ENCODE measurements around the gene HECTD4. TPM values are rescaled to one million over a fixed set of nuclear protein-coding genes. Genes with fewer than 3 reads are reported as not detected.

HECTD4 gene
- total RNA-seq, 1 donor from 2014 or later = 12.9 TPM

DNA sequence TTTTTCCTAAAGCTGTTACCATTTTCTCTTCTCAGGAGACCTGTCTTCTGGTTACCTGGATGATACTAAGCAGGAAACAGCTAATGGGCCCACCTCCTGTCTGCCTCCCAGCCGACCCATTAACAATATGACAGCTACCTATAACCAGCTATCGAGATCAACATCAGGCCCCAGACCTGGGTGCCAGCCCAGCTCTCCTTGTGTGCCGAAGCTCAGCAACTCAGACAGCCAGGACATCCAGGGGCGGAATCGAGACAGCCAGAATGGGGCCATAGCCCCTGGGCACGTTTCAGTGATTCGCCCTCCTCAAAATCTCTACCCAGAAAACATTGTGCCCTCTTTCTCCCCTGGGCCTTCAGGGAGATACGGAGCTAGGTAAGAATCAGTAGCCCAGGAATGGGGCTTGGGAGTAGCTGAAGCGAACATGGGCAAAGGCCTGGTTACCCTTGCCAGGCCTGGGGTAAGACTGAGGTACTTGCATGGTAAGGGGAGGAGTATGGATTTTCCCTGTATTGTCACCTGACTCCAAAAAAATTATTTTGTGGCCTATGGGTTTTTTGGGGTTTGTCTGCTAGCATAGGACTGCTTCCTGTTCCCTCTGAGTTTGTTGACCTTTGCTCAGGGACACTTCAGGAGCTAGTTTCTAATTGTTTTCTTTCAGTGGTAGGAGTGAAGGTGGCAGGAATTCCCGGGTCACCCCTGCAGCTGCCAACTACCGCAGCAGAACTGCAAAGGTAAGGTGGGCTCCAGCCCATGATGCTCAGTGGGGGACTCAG, 230.3 kb downstream of the HECTD4 start:
- no peak for FAIRE-seq
- no peak for TF ChIP-seq CTCF (IDR thresholded peaks at IDR 0.05; ENCODE audit: insufficient read depth, low read length, severe bottlenecking)
- H3K36me3 ChIP-seq (ENCODE audit: control insufficient read depth, insufficient read depth, low read length) = peaks cover 13% of the 10 kb centered on the region

DNA sequence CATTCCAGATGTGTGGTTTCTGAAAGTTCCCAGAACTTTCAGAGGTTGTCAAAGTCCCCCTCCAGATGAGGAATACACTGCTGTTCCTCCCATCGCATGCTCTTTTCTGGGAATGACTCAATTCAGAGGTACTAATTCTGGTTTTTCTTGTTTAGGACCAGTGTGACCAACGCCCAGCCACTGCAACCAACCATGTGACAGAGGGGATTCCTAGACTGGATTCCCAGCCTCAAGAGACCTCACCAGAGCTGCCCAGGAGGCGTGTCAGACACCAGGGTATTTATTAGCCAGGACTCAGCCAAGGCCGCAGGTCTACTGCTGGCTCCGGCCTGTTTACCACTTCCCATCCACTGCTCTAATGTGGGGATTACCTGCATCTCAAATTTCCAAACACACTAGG, 232.6 kb downstream of the HECTD4 start:
- H3K36me3 ChIP-seq (ENCODE audit: control insufficient read depth, insufficient read depth, low read length) = peaks cover 14% of the 10 kb centered on the region
- H3K4me3 ChIP-seq (ENCODE audit: low read depth, low read length) = no peak overlapping the region
- DNase-seq (ENCODE audit: low read depth) (peak; percentile 84), FAIRE-seq (no peak)
- no peaks in the 10 kb centered on the region for H3K27me3 ChIP-seq (ENCODE audit: control insufficient read depth, insufficient read depth, low read length)
- TF ChIP-seq CTCF (IDR thresholded peaks at IDR 0.05; ENCODE audit: insufficient read depth, low read length, severe bottlenecking) = no peak

More for the DNA sequence above, 230.3 kb downstream of the HECTD4 start:
- DNase-seq (ENCODE audit: low read depth) = no peak
- Histone ChIP-seq H3K27me3 (ENCODE audit: control insufficient read depth, insufficient read depth, low read length) (no peaks in the 10 kb centered on the region), H3K4me3 (ENCODE audit: low read depth, low read length) (no peak overlapping the region)

DNA sequence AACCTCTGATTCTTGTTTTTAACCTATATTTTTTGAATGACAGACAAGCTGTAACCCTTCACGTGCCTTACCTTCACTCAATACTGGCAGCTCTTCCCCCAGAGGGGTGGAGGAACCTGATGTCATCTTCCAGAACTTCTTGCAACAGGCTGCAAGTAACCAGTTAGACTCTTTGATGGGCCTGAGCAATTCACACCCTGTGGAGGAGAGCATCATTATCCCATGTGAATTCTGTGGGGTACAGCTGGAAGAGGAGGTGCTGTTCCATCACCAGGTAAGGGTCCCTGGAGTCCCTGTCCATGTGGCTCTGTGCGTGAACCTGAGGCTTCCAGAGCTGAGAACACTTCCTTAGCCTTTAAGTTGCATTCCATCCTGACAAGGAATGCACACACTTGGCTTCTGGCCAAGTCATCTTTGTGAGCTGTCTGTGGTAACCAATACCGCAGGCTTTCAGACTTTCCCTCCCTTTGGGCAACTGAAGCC, 234.2 kb downstream of the HECTD4 start:
- DNase-seq (ENCODE audit: low read depth) = peak; percentile 55
- TF ChIP-seq CTCF (IDR thresholded peaks at IDR 0.05; ENCODE audit: insufficient read depth, low read length, severe bottlenecking) = no peak
- H3K36me3 ChIP-seq (ENCODE audit: control insufficient read depth, insufficient read depth, low read length) = peaks cover 15% of the 10 kb centered on the region
- FAIRE-seq = peak; percentile 50
- no peaks in the 10 kb centered on the region for H3K27me3 ChIP-seq (ENCODE audit: control insufficient read depth, insufficient read depth, low read length)
- H3K4me3 ChIP-seq (ENCODE audit: low read depth, low read length) = no peak overlapping the region

GRCh38 chr12:112146123-112146522, 236.1 kb downstream of the HECTD4 start:
- H3K36me3 ChIP-seq (ENCODE audit: control insufficient read depth, insufficient read depth, low read length) = peaks cover 8% of the 10 kb centered on the region
- FAIRE-seq = no peak

DNA sequence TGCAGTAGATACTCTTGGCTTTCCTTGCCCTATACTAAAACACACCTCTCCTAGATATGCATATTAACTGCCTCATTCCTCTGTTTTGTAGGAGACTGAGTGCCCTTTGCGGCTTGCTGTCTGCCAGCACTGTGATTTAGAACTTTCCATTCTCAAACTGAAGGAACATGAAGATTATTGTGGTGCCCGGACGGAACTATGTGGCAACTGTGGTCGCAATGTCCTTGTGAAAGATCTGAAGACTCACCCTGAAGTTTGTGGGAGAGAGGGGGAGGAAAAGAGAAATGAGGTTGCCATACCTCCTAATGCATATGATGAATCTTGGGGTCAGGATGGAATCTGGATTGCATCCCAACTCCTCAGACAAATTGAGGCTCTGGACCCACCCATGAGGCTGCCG, 241.5 kb downstream of the HECTD4 start:
- no peak for DNase-seq (ENCODE audit: low read depth)
- no peak for TF ChIP-seq CTCF (IDR thresholded peaks at IDR 0.05; ENCODE audit: insufficient read depth, low read length, severe bottlenecking)
- Histone ChIP-seq H3K27me3 (ENCODE audit: control insufficient read depth, insufficient read depth, low read length) (no peaks in the 10 kb centered on the region), H3K36me3 (ENCODE audit: control insufficient read depth, insufficient read depth, low read length) (peaks cover 9% of the 10 kb centered on the region), H3K4me3 (ENCODE audit: low read depth, low read length) (no peak overlapping the region)
- no peak for FAIRE-seq

More at GRCh38 chr12:112146123-112146522, 236.1 kb downstream of the HECTD4 start:
- H3K27me3 ChIP-seq (ENCODE audit: control insufficient read depth, insufficient read depth, low read length) = no peaks in the 10 kb centered on the region
- no peak for TF ChIP-seq CTCF (IDR thresholded peaks at IDR 0.05; ENCODE audit: insufficient read depth, low read length, severe bottlenecking)
- DNase-seq (ENCODE audit: low read depth) = no peak
- H3K4me3 ChIP-seq (ENCODE audit: low read depth, low read length) = no peak overlapping the region
